Esophagus squamous epithelium (tissue), 4 donors: ENCODE measurements around the gene CCNYL1.

Source experiments
- CTCF ChIP-seq, 6 experiments: fragments of 450-650 bp in 4 of 6; fragments of 200-600 bp in 2 of 6; sonication (generic) in 2 of 6; IDR thresholded peaks; one replicate each; pipeline ENCODE4 v1.5.1; 2016 to 2019; ENCODE audit warnings: antibody characterized with exemption in 6 of 6, mild to moderate bottlenecking in 4 of 6, moderate library complexity in 4 of 6
- POLR2A ChIP-seq, 4 donors: fragments of 450-650 bp; IDR thresholded peaks; one replicate each; pipeline ENCODE4 v1.6.1; 2017; ENCODE audit warnings: antibody characterized with exemption in 4 of 4, mild to moderate bottlenecking in 4 of 4, moderate library complexity in 3 of 4

GRCh38 chr2:207765547-207765946 lies 54.1 kb downstream of the CCNYL1 start:
- TF ChIP-seq CTCF (IDR thresholded peaks at IDR 0.05) (no peak), POLR2A (IDR thresholded peaks at IDR 0.05) (no peak)
